GM12891 (cell line): ENCODE results near the gene CFAP45.

Experiments used
- POLR2AphosphoS5 ChIP-seq: IDR thresholded peaks from 2 replicates; pipeline ENCODE4 v1.6.1; 2011; ENCODE audit warnings: low read depth, low read length, control low read depth
- TAF1 ChIP-seq: IDR thresholded peaks from 2 replicates; pipeline ENCODE4 v1.6.1; 2011; ENCODE audit warnings: low read depth, low read length, control low read depth

- no peak for TF ChIP-seq TAF1
- no peak for TF ChIP-seq POLR2AphosphoS5
Measured at GRCh38 chr1:159931101-159931794, 31.3 kb upstream of the CFAP45 start.
